ENCODE data around the gene ZC2HC1B. TPM values are rescaled to one million over a fixed set of nuclear protein-coding genes. Genes with fewer than 3 reads are reported as not detected.

The ZC2HC1B gene
- total RNA-seq, 1 experiment from 2014 or later, result not detected

GRCh38 chr6:143911028-143911427 lies 46.8 kb downstream of the ZC2HC1B start:
- ChIA-PET CTCF (no interaction called here), POLR2A (no interaction called here), RAD21 (ENCODE audit: low non-redundant PET in 1 of 2, low total read pairs in 2 of 2, uncharacterized antibody in 2 of 2, unreplicated experiment in 2 of 2) (no interaction called here)
- DNase-seq (ENCODE audit: low read depth, low spot score) (no peak), ATAC-seq (no peak)
- no peaks in the 10 kb centered on the region for H3K79me2 ChIP-seq (ENCODE audit: insufficient read depth, low read length)
- intact Hi-C loops (cut with micrococcal nuclease), result no loop called here
- no peak overlapping the region for H3K4me2 ChIP-seq (ENCODE audit: low read length)
- no peaks in the 10 kb centered on the region for H3K4me1 ChIP-seq (ENCODE audit: control insufficient read depth in 1 of 2, insufficient read depth in 2 of 2, low read length in 2 of 2)
- no peaks in the 10 kb centered on the region for H3K9me2 ChIP-seq (ENCODE audit: insufficient read depth)
- no TSS peak for BruUV-seq (replicated peaks)
- H3K27me3 ChIP-seq (ENCODE audit: insufficient read depth, low read length), result no peaks in the 10 kb centered on the region
- no peak overlapping the region for H3K9ac ChIP-seq (ENCODE audit: low read length)
- no peaks in the 10 kb centered on the region for H3K36me3 ChIP-seq (ENCODE audit: control insufficient read depth in 1 of 2, insufficient read depth in 2 of 2, low read length in 2 of 2)
- H3K4me3 ChIP-seq (replicated peaks in 1 of 2; ENCODE audit: low read depth in 1 of 2, low read length in 2 of 2), result no peak overlapping the region
- H3K27ac ChIP-seq (ENCODE audit: low read depth, low read length), result no peak overlapping the region
- H4K20me1 ChIP-seq (ENCODE audit: insufficient read depth), result no peaks in the 10 kb centered on the region
- TF ChIP-seq MAX (IDR thresholded peaks at IDR 0.05) (no peak), ZFX (IDR thresholded peaks at IDR 0.05) (no peak), CEBPB (IDR thresholded peaks at IDR 0.05; ENCODE audit: low read depth) (no peak), TCF7L2 (IDR thresholded peaks at IDR 0.05; ENCODE audit: borderline replicate concordance, extremely low read depth, insufficient read depth, insufficient read length) (no peak), REST (IDR thresholded peaks at IDR 0.05; ENCODE audit: low read depth) (no peak), EZH2phosphoT487 (IDR thresholded peaks at IDR 0.05; ENCODE audit: borderline replicate concordance) (no peak)
- H3K9me3 ChIP-seq (ENCODE audit: control insufficient read depth in 1 of 2, insufficient read depth in 1 of 2, low read depth in 1 of 2, low read length in 2 of 2), result no peaks in the 10 kb centered on the region
- no peak overlapping the region for H2AFZ ChIP-seq (ENCODE audit: low read depth, low read length, poor library complexity, severe bottlenecking)

- Histone ChIP-seq H2AFZ (ENCODE audit: low read depth, low read length, poor library complexity, severe bottlenecking) (no peak overlapping the region), H3K36me3 (ENCODE audit: control insufficient read depth in 1 of 2, insufficient read depth in 2 of 2, low read length in 2 of 2) (no peaks in the 10 kb centered on the region), H3K9ac (ENCODE audit: low read length) (no peak overlapping the region), H3K4me2 (ENCODE audit: low read length) (no peak overlapping the region), H3K27ac (ENCODE audit: low read depth, low read length) (no peak overlapping the region), H3K9me3 (ENCODE audit: control insufficient read depth in 1 of 2, insufficient read depth in 1 of 2, low read depth in 1 of 2, low read length in 2 of 2) (no peaks in the 10 kb centered on the region), H3K4me1 (ENCODE audit: control insufficient read depth in 1 of 2, insufficient read depth in 2 of 2, low read length in 2 of 2) (no peaks in the 10 kb centered on the region), H3K27me3 (ENCODE audit: insufficient read depth, low read length) (no peaks in the 10 kb centered on the region), H3K79me2 (ENCODE audit: insufficient read depth, low read length) (no peaks in the 10 kb centered on the region), H3K9me2 (ENCODE audit: insufficient read depth) (no peaks in the 10 kb centered on the region), H3K4me3 (replicated peaks in 1 of 2; ENCODE audit: low read depth in 1 of 2, low read length in 2 of 2) (no peak overlapping the region), H4K20me1 (ENCODE audit: insufficient read depth) (no peaks in the 10 kb centered on the region)
- DNase-seq (ENCODE audit: low read depth, low spot score) (no peak), ATAC-seq (no peak)
- POLR2A ChIA-PET, result no interaction called here
- CTCF ChIA-PET, result no interaction called here
- BruUV-seq (replicated peaks), result no TSS peak
- intact Hi-C loops (cut with micrococcal nuclease), result no loop called here
- RAD21 ChIA-PET (ENCODE audit: low non-redundant PET in 1 of 2, low total read pairs in 2 of 2, uncharacterized antibody in 2 of 2, unreplicated experiment in 2 of 2), result no interaction called here
- no peak for TF ChIP-seq ELF1 (IDR thresholded peaks at IDR 0.05; ENCODE audit: borderline replicate concordance, low read depth)
- TF ChIP-seq CTCF (IDR thresholded peaks at IDR 0.05 in 2 of 3, conservative IDR thresholded peaks at IDR 0.05 in 1 of 3; ENCODE audit: borderline replicate concordance in 1 of 3, insufficient read depth in 1 of 3, low read depth in 2 of 3, low read length in 2 of 3), result no peak
- no peak for TF ChIP-seq REST (IDR thresholded peaks at IDR 0.05; ENCODE audit: low read depth)
- TF ChIP-seq ZFX (IDR thresholded peaks at IDR 0.05), result no peak
- no peak for TF ChIP-seq EZH2 (IDR thresholded peaks at IDR 0.05)
- TF ChIP-seq SRF (IDR thresholded peaks at IDR 0.05; ENCODE audit: low read depth), result no peak
- TF ChIP-seq RAD21 (IDR thresholded peaks at IDR 0.05; ENCODE audit: low read depth), result no peak
These were observed 48.4 kb downstream of the ZC2HC1B start for GRCh38 chr6:143912671-143913070.
